Urinary bladder (tissue), 4 donors: Measurements from ENCODE around the gene ILRUN. TPM values are rescaled to one million over a fixed set of nuclear protein-coding genes. Genes with fewer than 3 reads are reported as not detected.
"Not testable (repeated sequence)": the region's sequence is repeated elsewhere in the genome, so short reads cannot be mapped to it uniquely, and the experiment has no call there.

Source experiments
- DNase-seq: peaks from one replicate; pipeline ENCODE4 v3.0.0-alpha.2; 2015; ENCODE audit errors: extremely low spot score
- H3K27ac ChIP-seq: one replicate; pipeline ENCODE4 v1.5.1; 2013; ENCODE audit warnings: low read depth, mild to moderate bottlenecking, moderate library complexity
- H3K36me3 ChIP-seq: one replicate; pipeline ENCODE4 v1.6.1; 2013; ENCODE audit warnings: mild to moderate bottlenecking, moderate library complexity; ENCODE audit not compliant: insufficient read depth
- H3K4me1 ChIP-seq: one replicate; pipeline ENCODE4 v1.6.1; 2013; ENCODE audit warnings: mild to moderate bottlenecking, moderate library complexity; ENCODE audit not compliant: insufficient read depth
- H3K4me3 ChIP-seq: one replicate; pipeline ENCODE4 v1.5.1; 2013; ENCODE audit warnings: low read depth, low read length
- WGBS: extraction: QIAGEN DNeasy Blood & Tissue Kit; methylation state at CpG from one replicate; pipeline ENCODE4 v1.1.7; 2013; 5-methylcytosine and 5-hydroxymethylcytosine counted together
- polyA plus RNA-seq: library from polyadenylated mRNA; stranded (reverse); fragments of 200-250 nt; gene quantifications from one replicate; pipeline ENCODE4 v1.2.3, GENCODE V29; 2013
- total RNA-seq: library from RNA; depleted of rRNA; stranded (reverse); fragments of >200 nt; gene quantifications from one replicate; pipeline ENCODE4 v1.2.3, GENCODE V29; 2014
- donor health status: healthy with polysubstance abuse.
- donor health status: healthy.

ILRUN gene
- total and polyA plus RNA-seq, 2 donors, result 38.1 to 76.0 TPM

GRCh38 chr6:34684364-34684763, 12.2 kb downstream of the ILRUN start:
- H3K4me3 ChIP-seq, result no peak overlapping the region
- no peak overlapping the region for H3K27ac ChIP-seq
- DNase-seq, result no peak
- no peaks in the 10 kb centered on the region for H3K36me3 ChIP-seq
- peaks cover 2% of the 10 kb centered on the region for H3K4me1 ChIP-seq
- WGBS, result 80% methylated on average over 2 of the region's 2 CpGs

GRCh38 chr6:34680802-34681515, 15.6 kb downstream of the ILRUN start:
- no peaks in the 10 kb centered on the region for H3K36me3 ChIP-seq
- H3K4me3 ChIP-seq, result no peak overlapping the region
- peaks cover 2% of the 10 kb centered on the region for H3K4me1 ChIP-seq
- H3K27ac ChIP-seq, result no peak overlapping the region
- WGBS, result 78% methylated on average over 3 of the region's 3 CpGs
- no peak for DNase-seq

GRCh38 chr6:34680313-34680712, 16.3 kb downstream of the ILRUN start:
- not testable (repeated sequence) for DNase-seq, H3K27ac ChIP-seq, H3K36me3 ChIP-seq, H3K4me3 ChIP-seq, H3K4me1 ChIP-seq
- whole genome bisulfite sequencing, result 65% methylated on average over 7 of the region's 7 CpGs

- no peak for DNase-seq
- Histone ChIP-seq H3K4me3 (no peak overlapping the region), H3K4me1 (peaks cover 2% of the 10 kb centered on the region), H3K36me3 (no peaks in the 10 kb centered on the region), H3K27ac (no peak overlapping the region)
- WGBS, result 38% methylated on average over 1 of the region's 1 CpG
Measured at GRCh38 chr6:34679552-34680253, 16.9 kb downstream of the ILRUN start.

GRCh38 chr6:34676140-34676539, 20.4 kb downstream of the ILRUN start:
- DNase-seq, result no peak
- no peak overlapping the region for H3K4me3 ChIP-seq
- H3K36me3 ChIP-seq, result no peaks in the 10 kb centered on the region
- H3K27ac ChIP-seq, result no peak overlapping the region
- H3K4me1 ChIP-seq, result peaks cover 2% of the 10 kb centered on the region

GRCh38 chr6:34674930-34675329, 21.6 kb downstream of the ILRUN start:
- not testable (repeated sequence) for DNase-seq, H3K4me1 ChIP-seq, H3K4me3 ChIP-seq, H3K36me3 ChIP-seq, H3K27ac ChIP-seq
- WGBS, result 98% methylated on average over 9 of the region's 9 CpGs

GRCh38 chr6:34674268-34674639, 22.3 kb downstream of the ILRUN start:
- H3K27ac ChIP-seq, result no peak overlapping the region
- no peaks in the 10 kb centered on the region for H3K36me3 ChIP-seq
- H3K4me3 ChIP-seq, result no peak overlapping the region
- H3K4me1 ChIP-seq, result no peaks in the 10 kb centered on the region
- no peak for DNase-seq
- WGBS, result 96% methylated on average over 5 of the region's 5 CpGs

- no peak for DNase-seq
- no peak overlapping the region for H3K27ac ChIP-seq
- H3K4me1 ChIP-seq, result no peaks in the 10 kb centered on the region
- no peaks in the 10 kb centered on the region for H3K36me3 ChIP-seq
- no peak overlapping the region for H3K4me3 ChIP-seq
- WGBS, result 15% methylated on average over 1 of the region's 1 CpG
Measured at GRCh38 chr6:34673064-34673463, 23.5 kb downstream of the ILRUN start.

GRCh38 chr6:34672657-34673043, 23.9 kb downstream of the ILRUN start:
- H3K36me3 ChIP-seq, result no peaks in the 10 kb centered on the region
- no peaks in the 10 kb centered on the region for H3K4me1 ChIP-seq
- no peak for DNase-seq
- 74% methylated on average over 3 of the region's 3 CpGs for WGBS
- H3K27ac ChIP-seq, result no peak overlapping the region
- no peak overlapping the region for H3K4me3 ChIP-seq

- no peak for DNase-seq
- no peak overlapping the region for H3K4me3 ChIP-seq
- no peak overlapping the region for H3K27ac ChIP-seq
- 85% methylated on average over 8 of the region's 8 CpGs for WGBS
- no peaks in the 10 kb centered on the region for H3K36me3 ChIP-seq
- no peaks in the 10 kb centered on the region for H3K4me1 ChIP-seq
Measured at GRCh38 chr6:34671801-34672656, 24.5 kb downstream of the ILRUN start.

GRCh38 chr6:34671367-34671766, 25.2 kb downstream of the ILRUN start:
- Histone ChIP-seq H3K4me1 (no peaks in the 10 kb centered on the region), H3K4me3 (no peak overlapping the region), H3K27ac (no peak overlapping the region), H3K36me3 (no peaks in the 10 kb centered on the region)
- WGBS, result 94% methylated on average over 1 of the region's 1 CpG
- DNase-seq, result no peak

- not testable (repeated sequence) for DNase-seq, H3K36me3 ChIP-seq, H3K4me1 ChIP-seq, H3K27ac ChIP-seq, H3K4me3 ChIP-seq
- WGBS, result 97% methylated on average over 5 of the region's 5 CpGs
Measured at GRCh38 chr6:34668799-34669198, 27.8 kb downstream of the ILRUN start.

GRCh38 chr6:34667481-34668238, 28.9 kb downstream of the ILRUN start:
- Histone ChIP-seq H3K27ac (no peak overlapping the region), H3K4me1 (no peaks in the 10 kb centered on the region), H3K4me3 (no peak overlapping the region), H3K36me3 (no peaks in the 10 kb centered on the region)
- 88% methylated on average over 4 of the region's 4 CpGs for WGBS
- DNase-seq, result no peak
